Upper lobe of left lung (tissue), 6 donors: ENCODE measurements around the gene AMELX. TPM values are rescaled to one million over a fixed set of nuclear protein-coding genes. Genes with fewer than 3 reads are reported as not detected.

Experiments used
- ATAC-seq, 2 donors: fragments of 200-7000 bp; cut with Tn5 transposase; one replicate each; pipeline ENCODE4 v1.9.1; 2022; ENCODE audit warnings: mild to moderate bottlenecking in 2 of 2, moderate library complexity in 2 of 2; ENCODE audit not compliant: low FRiP score in 2 of 2
- DNase-seq, 2 donors: peaks; one replicate each; pipeline ENCODE4 v3.0.0-alpha.2; 2019 to 2020
- H3K27ac ChIP-seq, 4 donors: fragments of 200-600 bp; sonication (generic); one replicate each; pipeline ENCODE4 v1.5.1; 2016 to 2019
- H3K27me3 ChIP-seq, 4 donors: fragments of 200-600 bp; sonication (generic); one replicate each; pipeline ENCODE4 v1.5.1; 2017 to 2019
- H3K36me3 ChIP-seq, 4 donors: fragments of 200-600 bp; sonication (generic); one replicate each; pipeline ENCODE4 v1.5.1; 2016 to 2019
- H3K4me1 ChIP-seq, 4 donors: fragments of 200-600 bp; sonication (generic); one replicate each; pipeline ENCODE4 v1.5.1; 2018 to 2019
- H3K4me3 ChIP-seq, 4 donors: fragments of 200-600 bp; sonication (generic); one replicate each; pipeline ENCODE4 v1.5.1; 2017 to 2019; ENCODE audit warnings: mild to moderate bottlenecking in 2 of 4, moderate library complexity in 1 of 4
- H3K9me3 ChIP-seq, 4 donors: fragments of 200-600 bp; sonication (generic); one replicate each; pipeline ENCODE4 v1.5.1; 2018 to 2019
- EP300 ChIP-seq, 4 donors: sonication (generic); formaldehyde crosslinking; IDR thresholded peaks; one replicate each; pipeline ENCODE4 v1.5.1; 2017; ENCODE audit warnings: antibody characterized with exemption in 4 of 4, control low read depth in 2 of 4
- POLR2A ChIP-seq, 4 donors: fragments of 450-650 bp; IDR thresholded peaks; one replicate each; pipeline ENCODE4 v1.5.1; 2016 to 2017; ENCODE audit warnings: antibody characterized with exemption in 4 of 4, mild to moderate bottlenecking in 2 of 4
- POLR2AphosphoS5 ChIP-seq, 2 donors: sonication (generic); formaldehyde crosslinking; IDR thresholded peaks; one replicate each; pipeline ENCODE4 v1.5.1; 2017; ENCODE audit warnings: antibody characterized with exemption in 2 of 2
- WGBS, 2 donors: methylation state at CpG; one replicate each; pipeline ENCODE4 v1.1.5; 2017 to 2018; 5-methylcytosine and 5-hydroxymethylcytosine counted together
- total RNA-seq, 6 donors: library from RNA; depleted of rRNA in 4 of 6; stranded (reverse); fragments of >200 nt in 4 of 6; gene quantifications; one replicate each; pipeline versions ENCODE4 v1.1.0 to v1.2.1, GENCODE V29; 2016 to 2021
- TF ChIP-seq, protein P1 (sequence below), 6 experiments: fragments of 450-650 bp in 4 of 6; fragments of 200-600 bp in 2 of 6; sonication (generic) in 2 of 6; IDR thresholded peaks; one replicate each; pipeline ENCODE4 v1.5.1; 2016 to 2019; ENCODE audit warnings: antibody characterized with exemption in 6 of 6
- donor health status: DM: no; HTN: no; CAD: no; lungs with moderate emphysema.
- donor health status: DM: no; HTN: yes; CAD: no; lungs with severe emphysema.

AMELX gene
- total RNA-seq = not detected

DNA sequence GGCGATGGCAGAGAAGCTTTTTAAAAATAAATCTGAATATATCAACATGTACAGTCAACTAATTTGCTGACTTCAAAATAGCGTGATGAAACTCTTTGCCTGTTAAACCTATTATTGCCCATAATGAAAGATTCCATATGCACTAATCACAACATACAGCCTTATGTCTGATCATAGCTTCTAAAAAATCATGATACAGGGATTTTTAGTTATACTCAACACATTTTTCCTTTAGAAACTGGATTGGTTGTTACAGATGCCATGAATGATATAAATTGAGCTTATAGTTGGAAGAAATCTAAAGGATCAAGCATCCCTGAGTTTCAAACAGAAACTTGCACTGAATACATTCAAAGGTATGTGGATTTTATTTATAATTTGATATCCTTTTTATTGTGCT is at the start of gene AMELX:
TSS of gene AMELX (plus strand) at position 301 of the 400 bp plus-strand sequence. CDS start 1,376 bp downstream, outside the sequence.
- 67 to 93% methylated on average over 2 of the region's 2 CpGs for WGBS, 2 donors
- TF ChIP-seq EP300 (IDR thresholded peaks at IDR 0.05) (no peak), POLR2AphosphoS5 (IDR thresholded peaks at IDR 0.05) (no peak), POLR2A (IDR thresholded peaks at IDR 0.05) (no peak)
- TF ChIP-seq, protein P1, sequence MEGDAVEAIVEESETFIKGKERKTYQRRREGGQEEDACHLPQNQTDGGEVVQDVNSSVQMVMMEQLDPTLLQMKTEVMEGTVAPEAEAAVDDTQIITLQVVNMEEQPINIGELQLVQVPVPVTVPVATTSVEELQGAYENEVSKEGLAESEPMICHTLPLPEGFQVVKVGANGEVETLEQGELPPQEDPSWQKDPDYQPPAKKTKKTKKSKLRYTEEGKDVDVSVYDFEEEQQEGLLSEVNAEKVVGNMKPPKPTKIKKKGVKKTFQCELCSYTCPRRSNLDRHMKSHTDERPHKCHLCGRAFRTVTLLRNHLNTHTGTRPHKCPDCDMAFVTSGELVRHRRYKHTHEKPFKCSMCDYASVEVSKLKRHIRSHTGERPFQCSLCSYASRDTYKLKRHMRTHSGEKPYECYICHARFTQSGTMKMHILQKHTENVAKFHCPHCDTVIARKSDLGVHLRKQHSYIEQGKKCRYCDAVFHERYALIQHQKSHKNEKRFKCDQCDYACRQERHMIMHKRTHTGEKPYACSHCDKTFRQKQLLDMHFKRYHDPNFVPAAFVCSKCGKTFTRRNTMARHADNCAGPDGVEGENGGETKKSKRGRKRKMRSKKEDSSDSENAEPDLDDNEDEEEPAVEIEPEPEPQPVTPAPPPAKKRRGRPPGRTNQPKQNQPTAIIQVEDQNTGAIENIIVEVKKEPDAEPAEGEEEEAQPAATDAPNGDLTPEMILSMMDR (IDR thresholded peaks at IDR 0.05) = no peak
- Histone ChIP-seq H3K4me3 (no peak within 1 kb of the TSS), H3K27ac (no peak within 1 kb of the TSS), H3K4me1 (no peaks in the 10 kb centered on the region), H3K27me3 (no peaks in the 10 kb centered on the region), H3K9me3 (no peaks in the 10 kb centered on the region), H3K36me3 (no peaks in the 10 kb centered on the region)
- ATAC-seq (no peak), DNase-seq (no peak)

DNA sequence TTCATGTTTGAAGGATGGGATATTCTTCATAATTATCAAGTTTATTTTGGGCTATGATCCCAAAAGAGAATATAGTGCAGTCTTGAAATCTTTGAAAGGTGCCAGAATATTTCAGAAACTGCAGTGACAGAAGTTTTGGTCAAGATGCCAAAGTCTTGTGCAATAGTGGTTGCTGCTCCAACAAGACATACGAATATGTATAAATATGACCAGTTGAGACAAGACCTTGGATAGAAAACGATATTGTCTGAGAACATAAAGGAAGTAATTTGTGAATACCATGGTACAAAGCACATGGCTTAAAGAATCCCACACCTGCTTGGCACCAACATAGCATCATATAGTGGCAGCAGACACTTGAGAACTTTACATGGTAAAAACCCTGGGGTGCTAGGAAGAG is 48.6 kb upstream of the AMELX start:
- H3K9me3 ChIP-seq = no peaks in the 10 kb centered on the region
- TF ChIP-seq POLR2A (IDR thresholded peaks at IDR 0.05) (no peak), EP300 (IDR thresholded peaks at IDR 0.05) (no peak), POLR2AphosphoS5 (IDR thresholded peaks at IDR 0.05) (no peak)
- TF ChIP-seq, protein P1 (IDR thresholded peaks at IDR 0.05) = no peak
- H3K4me1 ChIP-seq = no peaks in the 10 kb centered on the region
- DNase-seq (no peak), ATAC-seq (peak in 1 of 2 donors; percentile 23)
- H3K27me3 ChIP-seq = no peaks in the 10 kb centered on the region
- 28 to 31% methylated on average over 2 of the region's 2 CpGs for WGBS, 2 donors
- H3K36me3 ChIP-seq = no peaks in the 10 kb centered on the region
- no peak overlapping the region for H3K4me3 ChIP-seq
- no peak overlapping the region for H3K27ac ChIP-seq

DNA sequence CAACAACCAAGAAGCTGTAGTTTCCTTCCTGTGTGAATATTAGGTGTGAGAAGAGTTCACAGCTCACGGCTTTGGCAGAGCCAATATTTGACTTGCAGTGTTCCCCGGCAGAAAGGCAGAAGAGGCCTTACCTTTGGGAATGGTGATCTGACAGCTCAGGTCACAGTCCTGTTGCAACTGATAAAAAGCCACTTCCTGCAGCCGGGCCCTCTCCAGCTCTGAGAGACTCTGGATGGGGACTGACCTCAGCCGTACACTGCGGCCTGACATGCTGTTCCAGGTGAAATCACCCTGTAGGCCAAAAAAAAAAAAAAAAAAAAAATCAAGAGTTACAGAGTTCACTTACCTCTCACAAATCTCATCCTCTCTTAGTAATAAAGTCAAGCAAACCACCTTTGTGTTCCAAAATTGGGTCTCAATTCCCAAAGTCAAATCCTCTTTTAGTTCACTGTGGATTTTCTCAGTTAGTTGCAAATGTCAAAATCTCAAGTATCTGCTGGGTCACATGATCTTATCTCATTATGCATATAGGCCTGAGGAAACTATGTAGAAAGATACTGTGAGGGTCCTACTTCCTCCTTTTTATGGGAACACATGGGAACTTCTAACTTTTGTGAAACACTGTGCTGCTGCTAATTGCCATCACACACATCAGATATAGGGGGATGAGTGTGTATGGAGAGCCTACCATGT is 38.6 kb upstream of the AMELX start:
- Histone ChIP-seq H3K9me3 (no peaks in the 10 kb centered on the region), H3K27ac (no peak overlapping the region), H3K27me3 (no peaks in the 10 kb centered on the region), H3K4me3 (no peak overlapping the region), H3K36me3 (no peaks in the 10 kb centered on the region), H3K4me1 (no peaks in the 10 kb centered on the region)
- ATAC-seq (no peak), DNase-seq (no peak)
- 68 to 70% methylated on average over 4 to 5 of the region's 5 CpGs for WGBS, 2 donors
- TF ChIP-seq POLR2A (IDR thresholded peaks at IDR 0.05) (no peak), POLR2AphosphoS5 (IDR thresholded peaks at IDR 0.05) (no peak), EP300 (IDR thresholded peaks at IDR 0.05) (no peak)
- TF ChIP-seq, protein P1 (IDR thresholded peaks at IDR 0.05) = no peak

DNA sequence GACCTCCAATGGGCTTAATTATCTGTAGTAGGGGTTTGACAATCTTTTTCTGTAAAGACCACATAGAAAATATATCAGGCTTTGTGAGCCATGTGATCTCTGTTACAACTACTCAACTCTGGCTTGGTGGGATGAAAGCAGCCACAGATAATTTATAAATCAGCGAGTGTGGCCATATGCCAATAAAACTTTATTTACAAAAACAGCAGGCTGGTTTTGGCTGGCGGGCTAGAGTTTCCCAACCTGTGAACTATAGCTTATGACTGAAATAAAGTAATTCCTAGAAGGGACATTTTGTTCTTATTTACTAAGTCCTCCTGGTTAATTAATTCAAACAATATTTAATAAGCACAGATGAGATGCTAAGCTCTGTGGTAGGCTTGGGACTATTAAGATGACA is 35.9 kb upstream of the AMELX start:
- Histone ChIP-seq H3K4me1 (no peaks in the 10 kb centered on the region), H3K4me3 (no peak overlapping the region), H3K27ac (no peak overlapping the region), H3K36me3 (no peaks in the 10 kb centered on the region), H3K9me3 (no peaks in the 10 kb centered on the region), H3K27me3 (no peaks in the 10 kb centered on the region)
- ATAC-seq (no peak), DNase-seq (no peak)
- no peak for TF ChIP-seq EP300 (IDR thresholded peaks at IDR 0.05)
- TF ChIP-seq POLR2A (IDR thresholded peaks at IDR 0.05) = no peak
- TF ChIP-seq, protein P1 (IDR thresholded peaks at IDR 0.05) = no peak
- TF ChIP-seq POLR2AphosphoS5 (IDR thresholded peaks at IDR 0.05) = no peak
- 78 to 83% methylated on average over 2 of the region's 2 CpGs for WGBS, 2 donors

DNA sequence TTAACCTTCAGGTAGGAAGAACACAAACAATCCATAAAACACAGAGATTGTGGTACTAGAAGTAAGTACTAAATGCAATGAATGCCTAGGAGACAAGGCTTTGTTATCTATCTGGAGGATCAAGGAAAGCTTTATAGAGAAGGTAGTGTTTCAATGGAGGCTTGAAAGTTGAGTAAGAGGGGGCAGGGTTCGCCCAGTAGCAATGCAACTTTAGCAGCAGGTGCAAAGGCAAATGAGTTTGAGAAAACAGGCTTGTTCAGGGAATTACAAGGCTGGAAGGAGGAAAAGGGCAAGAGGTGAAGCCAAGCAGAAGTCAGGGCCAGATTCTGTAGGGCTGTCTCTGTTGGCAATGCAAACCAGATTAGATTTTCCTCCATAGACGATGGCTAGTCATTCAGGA is 35.5 kb upstream of the AMELX start:
- no peak overlapping the region for H3K4me3 ChIP-seq
- no peaks in the 10 kb centered on the region for H3K36me3 ChIP-seq
- no peaks in the 10 kb centered on the region for H3K27me3 ChIP-seq
- 68 to 82% methylated on average over 2 of the region's 2 CpGs for WGBS, 2 donors
- no peak for ATAC-seq
- no peak for DNase-seq
- H3K4me1 ChIP-seq = no peaks in the 10 kb centered on the region
- H3K27ac ChIP-seq = no peak overlapping the region
- no peaks in the 10 kb centered on the region for H3K9me3 ChIP-seq
- TF ChIP-seq, protein P1 (IDR thresholded peaks at IDR 0.05) = no peak
- TF ChIP-seq POLR2A (IDR thresholded peaks at IDR 0.05) = no peak
- no peak for TF ChIP-seq EP300 (IDR thresholded peaks at IDR 0.05)
- no peak for TF ChIP-seq POLR2AphosphoS5 (IDR thresholded peaks at IDR 0.05)
